Fibroblast of mammary gland (primary cell): Measurements from ENCODE around the gene OR52R1.
"Not testable (repeated sequence)": the region's sequence is repeated elsewhere in the genome, so short reads cannot be mapped to it uniquely, and the experiment has no call there.

Experiments
- DNase-seq: peaks from one replicate; pipeline ENCODE4 v3.0.0-alpha.2; 2010; ENCODE audit warnings: low read depth
- H3K4me3 ChIP-seq: 2 replicates; pipeline ENCODE4 v1.5.1; 2011; ENCODE audit warnings: low read depth, mild to moderate bottlenecking, low read length, moderate library complexity; ENCODE audit not compliant: control insufficient read depth
- CTCF ChIP-seq: conservative IDR thresholded peaks from 2 replicates; pipeline ENCODE4 v1.5.1; 2011; ENCODE audit warnings: low read depth, low read length, inconsistent platforms; ENCODE audit not compliant: control insufficient read depth, insufficient read depth

Gene OR52R1

GRCh38 chr11:4826425-4826824 is 22.2 kb upstream of the OR52R1 start:
- peak; percentile 12 for DNase-seq
- no peak overlapping the region for H3K4me3 ChIP-seq
- no peak for TF ChIP-seq CTCF

GRCh38 chr11:4825132-4825531 is 21.0 kb upstream of the OR52R1 start:
- DNase-seq, result no peak
- TF ChIP-seq CTCF, result no peak
- no peak overlapping the region for H3K4me3 ChIP-seq

GRCh38 chr11:4821021-4821420 is 16.8 kb upstream of the OR52R1 start, which contains the start of gene OR51F2:
OR51F2 (plus strand) TSS chr11:4821321; CDS start chr11:4821422, 101 bp downstream.
- DNase-seq, result no peak
- TF ChIP-seq CTCF, result no peak
- no peak within 1 kb of the TSS for H3K4me3 ChIP-seq

GRCh38 chr11:4809246-4809645 is 5.1 kb upstream of the OR52R1 start:
- no peak for TF ChIP-seq CTCF
- no peak overlapping the region for H3K4me3 ChIP-seq
- DNase-seq, result no peak

GRCh38 chr11:4808476-4808875 is 4.3 kb upstream of the OR52R1 start:
- DNase-seq, result no peak
- no peak overlapping the region for H3K4me3 ChIP-seq
- TF ChIP-seq CTCF, result no peak

- not testable (repeated sequence) for DNase-seq, H3K4me3 ChIP-seq
Observed at GRCh38 chr11:4801316-4801715, 2.9 kb downstream of the OR52R1 start.

GRCh38 chr11:4798427-4799183 is 5.6 kb downstream of the OR52R1 start:
- H3K4me3 ChIP-seq, result no peak overlapping the region
- no peak for TF ChIP-seq CTCF
- DNase-seq, result no peak
